COLO668 (cell line): ENCODE measurements around the gene MSANTD2.
"Not testable (repeated sequence)": the region's sequence is repeated elsewhere in the genome, so short reads cannot be mapped to it uniquely, and the experiment has no call there.

Experiments used
- DNase-seq: peaks from one replicate; lab custom pipeline; 2025; ENCODE audit not compliant: unreplicated experiment; lab: John Stamatoyannopoulos, UW

Gene MSANTD2

GRCh38 chr11:124776865-124777645 is 23.2 kb downstream of the MSANTD2 start:
- DNase-seq = no peak

GRCh38 chr11:124770959-124771358 is 29.2 kb downstream of the MSANTD2 start:
- DNase-seq = not testable (repeated sequence)

GRCh38 chr11:124769806-124770774 is 30.1 kb downstream of the MSANTD2 start:
- DNase-seq = no peak

GRCh38 chr11:124768914-124769313 is 31.3 kb downstream of the MSANTD2 start:
- DNase-seq = no peak

- DNase-seq = no peak
Observed at GRCh38 chr11:124766156-124766555, 34.0 kb downstream of the MSANTD2 start.

- peak; percentile 77 for DNase-seq
Observed at GRCh38 chr11:124763156-124763947, 36.9 kb downstream of the MSANTD2 start.

- DNase-seq = peak; percentile 44
Observed at GRCh38 chr11:124762624-124763155, 37.5 kb downstream of the MSANTD2 start.

- DNase-seq = peak; percentile 62
Observed at GRCh38 chr11:124762105-124762623, 38.0 kb downstream of the MSANTD2 start, which contains the start of gene ESAM. Gene ESAM (minus strand): TSS chr11:124762290. CDS start chr11:124762154, 136 bp downstream.

- no peak for DNase-seq
Observed at GRCh38 chr11:124761301-124762104, 38.7 kb downstream of the MSANTD2 start.

- no peak for DNase-seq
Observed at GRCh38 chr11:124760806-124761205, 39.4 kb downstream of the MSANTD2 start.

- DNase-seq = no peak
Observed at GRCh38 chr11:124760205-124760652, 40.0 kb downstream of the MSANTD2 start.

- DNase-seq = no peak
Observed at GRCh38 chr11:124759266-124760204, 40.7 kb downstream of the MSANTD2 start.

- DNase-seq = peak; percentile 89
Observed at GRCh38 chr11:124758355-124759265, 41.6 kb downstream of the MSANTD2 start.

GRCh38 chr11:124757320-124757719 is 42.9 kb downstream of the MSANTD2 start:
- no peak for DNase-seq

- no peak for DNase-seq
Observed at GRCh38 chr11:124756753-124757227, 43.4 kb downstream of the MSANTD2 start.

GRCh38 chr11:124756033-124756752 is 44.0 kb downstream of the MSANTD2 start:
- DNase-seq = no peak

GRCh38 chr11:124754710-124755109 is 45.5 kb downstream of the MSANTD2 start:
- no peak for DNase-seq
